GM12874 (cell line): ENCODE results near the gene ANXA5.

Source experiments
- CTCF ChIP-seq: IDR thresholded peaks from 2 replicates; pipeline ENCODE4 v1.5.1; 2011; ENCODE audit warnings: low read depth, mild to moderate bottlenecking, control low read depth, low read length, moderate library complexity; ENCODE audit not compliant: insufficient read depth

Gene ANXA5

GRCh38 chr4:121653986-121654385 lies 42.8 kb downstream of the ANXA5 start:
- TF ChIP-seq CTCF = no peak

DNA sequence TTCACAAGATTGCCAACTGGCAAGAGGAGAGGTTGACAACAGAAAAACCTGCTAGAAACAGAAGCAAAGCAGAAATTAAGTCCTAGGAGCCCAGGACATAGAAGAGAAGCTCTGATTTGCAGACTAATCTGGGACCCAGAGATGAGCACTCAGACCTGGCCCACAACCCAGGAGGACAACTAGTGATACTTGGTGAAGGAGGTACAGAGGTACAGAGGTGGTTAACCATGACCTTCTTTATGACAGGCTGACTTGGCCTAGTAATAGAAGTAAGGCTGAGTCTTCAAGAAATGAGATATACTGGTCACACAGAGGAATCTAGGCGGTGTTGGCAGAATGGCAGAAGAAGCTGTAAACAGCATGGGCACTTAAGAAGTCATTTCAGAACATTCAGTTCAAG lies 43.6 kb downstream of the ANXA5 start:
- TF ChIP-seq CTCF = no peak

- TF ChIP-seq CTCF = no peak
These were observed 45.2 kb downstream of the ANXA5 start for GRCh38 chr4:121651597-121651996.

DNA sequence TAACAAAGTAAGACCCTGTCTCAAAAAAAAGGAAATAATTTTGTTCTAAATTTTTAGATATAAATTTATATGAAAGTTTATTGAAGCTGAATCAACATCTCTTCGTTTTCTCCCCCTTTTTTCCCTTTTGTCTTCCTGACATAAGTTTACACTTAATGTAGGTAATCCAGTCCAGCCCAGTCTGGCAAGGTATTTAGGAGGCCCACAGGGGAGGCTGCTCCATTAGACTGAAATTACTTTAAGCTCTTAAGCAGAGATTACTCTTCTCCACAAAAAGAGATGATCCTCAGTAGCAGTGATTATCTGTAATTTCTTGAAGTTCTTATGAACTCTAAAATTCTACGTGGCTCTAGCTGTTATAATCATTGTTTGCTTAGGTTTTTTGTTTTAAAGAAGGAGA lies 46.0 kb downstream of the ANXA5 start:
- no peak for TF ChIP-seq CTCF

GRCh38 chr4:121648516-121648915 lies 48.3 kb downstream of the ANXA5 start:
- TF ChIP-seq CTCF = no peak

- no peak for TF ChIP-seq CTCF
These were observed 53.7 kb downstream of the ANXA5 start for GRCh38 chr4:121642876-121643585.

DNA sequence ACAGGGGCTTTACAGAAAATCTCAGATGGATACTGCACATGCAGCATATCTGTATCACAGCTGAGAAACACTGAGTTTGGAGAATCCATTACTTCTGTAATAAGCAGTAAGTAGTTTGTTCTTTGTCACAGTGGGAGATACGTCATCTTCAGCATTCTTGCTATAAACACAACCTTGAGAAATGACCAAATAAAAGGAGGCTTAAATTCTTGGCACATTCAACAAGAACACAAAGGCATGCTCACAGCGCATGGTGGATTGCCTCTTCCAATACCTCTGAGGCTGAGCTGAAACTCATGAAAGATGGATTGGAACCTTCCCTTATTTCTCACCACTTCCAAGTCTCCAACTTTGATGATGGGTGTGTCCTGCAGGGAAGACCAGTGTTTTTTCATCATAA lies 54.5 kb downstream of the ANXA5 start:
- TF ChIP-seq CTCF = no peak
